ENCODE measurements around the gene KLHL7.
"Not testable (repeated sequence)": the region's sequence is repeated elsewhere in the genome, so short reads cannot be mapped to it uniquely, and the experiment has no call there.

Gene KLHL7

GRCh38 chr7:23168111-23168885, 62.7 kb downstream of the KLHL7 start:
- DNase-seq (ENCODE audit: low read depth in 1 of 2, low spot score in 1 of 2) = no peak

GRCh38 chr7:23175938-23176337, 70.4 kb downstream of the KLHL7 start:
- DNase-seq (ENCODE audit: low read depth in 1 of 2, low spot score in 1 of 2) = no peak

GRCh38 chr7:23181684-23182553, 76.3 kb downstream of the KLHL7 start, which contains the start of gene NUP42:
TSS of gene NUP42 (plus strand) at chr7:23182048. CDS start at chr7:23182086, 38 bp downstream.
- peak; percentile 94 to 96 for DNase-seq (ENCODE audit: low read depth in 1 of 2, low spot score in 1 of 2)

- DNase-seq (ENCODE audit: low read depth in 1 of 2, low spot score in 1 of 2) = no peak
These were observed 77.9 kb downstream of the KLHL7 start for GRCh38 chr7:23183279-23184012.

- no peak for DNase-seq (ENCODE audit: low read depth in 1 of 2, low spot score in 1 of 2)
These were observed 78.7 kb downstream of the KLHL7 start for GRCh38 chr7:23184291-23184690.

- no peak for DNase-seq (ENCODE audit: low read depth in 1 of 2, low spot score in 1 of 2)
These were observed 79.2 kb downstream of the KLHL7 start for GRCh38 chr7:23184709-23185359.

GRCh38 chr7:23185980-23186379, 80.4 kb downstream of the KLHL7 start:
- no peak for DNase-seq (ENCODE audit: low read depth in 1 of 2, low spot score in 1 of 2)

GRCh38 chr7:23191022-23191421, 85.4 kb downstream of the KLHL7 start:
- DNase-seq (ENCODE audit: low read depth in 1 of 2, low spot score in 1 of 2) = no peak

GRCh38 chr7:23193650-23194227, 88.2 kb downstream of the KLHL7 start:
- not testable (repeated sequence) for DNase-seq (ENCODE audit: low read depth in 1 of 2, low spot score in 1 of 2)

GRCh38 chr7:23196306-23196705, 90.7 kb downstream of the KLHL7 start:
- no peak for DNase-seq (ENCODE audit: low read depth in 1 of 2, low spot score in 1 of 2)

GRCh38 chr7:23197745-23198144, 92.2 kb downstream of the KLHL7 start:
- DNase-seq (ENCODE audit: low read depth in 1 of 2, low spot score in 1 of 2) = not testable (repeated sequence)

GRCh38 chr7:23200331-23200730, 94.7 kb downstream of the KLHL7 start:
- DNase-seq (ENCODE audit: low read depth in 1 of 2, low spot score in 1 of 2) = no peak

- no peak for DNase-seq (ENCODE audit: low read depth in 1 of 2, low spot score in 1 of 2)
These were observed 98.7 kb downstream of the KLHL7 start for GRCh38 chr7:23204241-23204640.

GRCh38 chr7:23205577-23205908, 100.0 kb downstream of the KLHL7 start:
- no peak for DNase-seq (ENCODE audit: low read depth in 1 of 2, low spot score in 1 of 2)

GRCh38 chr7:23205909-23206767, 100.6 kb downstream of the KLHL7 start:
- DNase-seq (ENCODE audit: low read depth in 1 of 2, low spot score in 1 of 2) = no peak

- DNase-seq (ENCODE audit: low read depth in 1 of 2, low spot score in 1 of 2) = no peak
These were observed 101.4 kb downstream of the KLHL7 start for GRCh38 chr7:23207021-23207420.

- no peak for DNase-seq (ENCODE audit: low read depth in 1 of 2, low spot score in 1 of 2)
These were observed 102.3 kb downstream of the KLHL7 start for GRCh38 chr7:23207884-23208283.

GRCh38 chr7:23208316-23208715, 102.7 kb downstream of the KLHL7 start:
- no peak for DNase-seq (ENCODE audit: low read depth in 1 of 2, low spot score in 1 of 2)

- DNase-seq (ENCODE audit: low read depth in 1 of 2, low spot score in 1 of 2) = no peak
These were observed 104.9 kb downstream of the KLHL7 start for GRCh38 chr7:23210506-23210905.

- DNase-seq (ENCODE audit: low read depth in 1 of 2, low spot score in 1 of 2) = no peak
These were observed 106.0 kb downstream of the KLHL7 start for GRCh38 chr7:23211589-23211988.
